Activated naive CD8-positive, alpha-beta T cell treated with anti-CD3 and anti-CD28 coated beads, Interleukin-2, amount 50 U/mL, for 16 hours (primary cell): Measurements from ENCODE around the gene CCDC68.

Experiments
- DNase-seq: peaks from one replicate; pipeline ENCODE4 v3.0.0-alpha.2; 2020; ENCODE audit warnings: low read depth, low spot score

Gene CCDC68

GRCh38 chr18:54919412-54919811, 39.8 kb downstream of the CCDC68 start:
- no peak for DNase-seq

DNA sequence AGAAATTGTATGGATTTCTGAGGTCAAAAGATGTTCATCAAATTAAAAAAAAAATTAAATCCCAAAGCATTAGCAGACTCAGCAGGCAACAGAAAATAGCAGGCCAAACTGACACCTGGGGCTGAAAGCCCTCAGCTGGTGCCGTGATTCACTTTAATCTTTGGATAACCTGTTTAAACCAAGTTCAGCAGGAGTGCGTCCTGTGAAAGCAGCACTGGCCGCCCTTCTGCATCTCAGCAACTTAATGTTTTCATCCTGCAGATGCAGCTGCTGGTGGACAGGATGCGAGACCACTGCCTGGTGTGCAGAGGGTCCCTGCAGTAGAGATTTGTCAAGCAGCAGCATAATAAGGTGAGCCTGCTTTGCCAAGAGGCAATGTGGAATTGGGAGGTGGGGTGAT, 41.2 kb downstream of the CCDC68 start:
- no peak for DNase-seq

GRCh38 chr18:54916507-54916906, 42.8 kb downstream of the CCDC68 start:
- DNase-seq, result no peak

DNA sequence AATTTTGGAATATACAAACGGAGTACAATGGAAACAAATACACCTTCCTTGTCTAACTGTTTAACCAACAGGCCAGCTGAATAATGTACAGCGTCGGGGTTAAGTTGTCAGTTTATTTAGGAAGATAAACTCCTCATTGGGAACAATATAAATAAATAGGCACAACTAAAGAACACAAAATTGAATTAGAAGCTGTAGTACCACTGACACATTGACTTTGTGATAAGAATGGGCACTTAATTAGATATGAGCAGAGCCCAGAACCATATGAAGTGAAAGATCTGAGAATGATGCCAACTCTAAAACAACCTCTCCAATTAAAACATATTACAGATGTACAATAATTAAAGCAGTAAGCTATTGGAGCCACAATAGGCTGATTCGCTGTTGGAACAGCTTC, 44.4 kb downstream of the CCDC68 start:
- no peak for DNase-seq

- no peak for DNase-seq
These were observed 47.7 kb downstream of the CCDC68 start for GRCh38 chr18:54911551-54911950.

DNA sequence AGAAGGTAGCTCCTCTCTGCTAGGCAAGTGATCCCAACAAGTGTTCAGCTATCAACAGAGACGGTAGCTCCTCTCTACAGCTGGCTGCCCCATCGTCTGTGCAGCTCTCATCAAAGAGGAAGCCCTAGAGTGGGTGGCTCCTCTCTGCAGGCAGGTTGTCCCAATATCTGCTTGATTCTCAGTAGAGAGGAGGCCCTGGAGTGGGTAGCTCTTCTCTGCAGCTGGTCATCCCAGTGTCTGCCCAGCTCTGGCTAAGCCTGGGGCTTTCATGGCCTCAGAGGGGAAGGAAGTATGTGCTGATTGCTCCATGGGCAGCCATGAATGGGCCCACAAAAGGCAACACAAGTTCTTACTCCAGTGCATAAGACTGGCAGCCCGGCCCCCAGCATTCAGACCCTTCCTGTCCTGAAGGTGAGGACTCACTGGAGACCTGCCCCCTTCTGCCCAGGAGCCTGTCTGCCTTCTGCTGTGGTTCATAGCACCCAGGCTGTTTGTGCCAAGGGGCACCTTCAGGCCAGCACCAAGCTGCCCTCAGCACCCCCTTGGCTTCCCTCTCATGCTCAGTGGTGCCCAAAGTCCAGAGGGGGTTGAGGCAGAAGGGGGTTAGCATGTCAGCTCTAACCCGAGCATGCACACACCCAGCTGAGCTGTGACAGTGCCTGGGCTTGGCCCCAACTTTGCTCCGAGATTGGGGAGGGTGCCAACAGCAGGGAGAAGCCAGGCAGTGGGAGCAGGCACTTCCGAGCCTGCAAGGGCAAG, 48.9 kb downstream of the CCDC68 start:
- DNase-seq, result no peak

GRCh38 chr18:54909538-54909937, 49.7 kb downstream of the CCDC68 start:
- no peak for DNase-seq

GRCh38 chr18:54906331-54907185, 52.7 kb downstream of the CCDC68 start:
- DNase-seq, result no peak

DNA sequence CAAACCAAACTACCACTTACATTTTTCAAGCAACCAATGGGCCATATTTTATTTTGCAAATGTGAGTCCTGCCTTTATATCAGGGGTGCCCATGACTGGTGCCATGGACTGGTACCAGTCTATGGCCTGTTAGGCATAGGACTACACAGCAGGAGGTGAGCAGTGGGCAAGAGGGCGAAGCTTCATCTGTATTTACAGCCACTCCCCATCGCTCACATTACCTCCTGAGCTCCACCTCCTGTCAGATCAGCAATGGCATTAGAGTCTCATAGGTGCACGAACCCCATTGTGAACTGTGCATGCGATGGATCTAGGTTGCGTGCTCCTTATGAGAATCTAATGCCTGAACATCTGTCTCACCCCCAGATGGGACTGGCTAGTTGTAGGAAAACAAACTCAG, 53.6 kb downstream of the CCDC68 start:
- no peak for DNase-seq

GRCh38 chr18:54904581-54904980, 54.7 kb downstream of the CCDC68 start:
- no peak for DNase-seq

DNA sequence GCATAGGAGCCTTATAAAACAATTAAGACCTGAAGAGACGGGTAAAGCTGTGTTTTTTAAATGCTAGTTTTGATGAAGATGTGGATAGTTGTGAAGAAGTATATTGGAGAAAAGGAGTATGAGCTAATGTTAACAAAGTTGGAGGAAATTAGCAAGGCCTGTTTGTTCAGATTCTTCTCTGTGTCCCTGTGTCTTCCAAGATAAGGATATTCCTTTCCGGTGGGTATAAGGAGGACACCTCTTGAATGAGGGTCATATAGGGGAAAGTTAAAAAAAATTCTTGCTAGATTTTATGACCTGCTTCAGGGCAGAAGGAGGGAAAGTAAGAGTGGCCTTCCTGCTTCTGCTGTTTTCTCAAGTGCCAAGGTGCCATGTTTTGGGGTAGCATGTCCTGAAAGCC, 59.0 kb downstream of the CCDC68 start:
- no peak for DNase-seq

DNA sequence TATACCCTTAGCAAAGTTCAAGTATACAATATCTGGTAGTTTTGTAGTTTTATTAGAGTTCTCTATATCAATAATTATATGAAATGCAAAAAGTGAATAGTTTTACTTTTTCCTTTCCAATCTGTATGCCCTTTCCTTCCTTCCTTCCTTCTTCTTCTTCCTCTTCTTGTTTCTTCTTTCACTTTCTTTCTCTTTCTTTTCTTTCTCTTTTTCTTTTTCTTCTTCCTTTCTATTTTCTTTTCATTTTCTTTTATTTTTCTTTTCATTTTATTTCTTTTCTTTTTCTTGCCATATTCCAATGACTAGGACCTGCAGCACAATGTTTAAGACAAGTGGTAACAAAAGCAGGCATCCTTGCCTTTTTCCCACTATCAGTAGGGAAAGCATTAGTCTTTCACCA, 59.8 kb downstream of the CCDC68 start:
- no peak for DNase-seq

GRCh38 chr18:54888933-54889332, 70.3 kb downstream of the CCDC68 start:
- DNase-seq, result no peak

DNA sequence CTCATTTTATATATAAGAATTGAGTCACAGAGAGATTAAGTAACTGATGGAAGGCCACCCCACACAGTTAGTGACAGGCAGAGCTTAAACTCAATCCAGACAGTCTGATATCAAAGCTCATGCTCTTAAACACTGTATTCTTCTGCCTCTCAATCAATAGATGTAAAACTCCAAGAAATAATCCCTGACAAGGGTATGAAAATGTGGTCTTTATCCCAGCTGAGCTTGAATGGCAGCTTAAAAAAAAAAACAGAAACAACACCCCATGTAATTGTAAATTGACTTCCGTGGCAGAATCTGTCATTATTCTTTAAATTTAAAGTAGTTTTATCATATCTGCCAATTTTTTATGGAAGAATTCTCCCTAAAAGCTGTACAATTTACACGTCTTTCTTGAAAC, 70.9 kb downstream of the CCDC68 start:
- no peak for DNase-seq

DNA sequence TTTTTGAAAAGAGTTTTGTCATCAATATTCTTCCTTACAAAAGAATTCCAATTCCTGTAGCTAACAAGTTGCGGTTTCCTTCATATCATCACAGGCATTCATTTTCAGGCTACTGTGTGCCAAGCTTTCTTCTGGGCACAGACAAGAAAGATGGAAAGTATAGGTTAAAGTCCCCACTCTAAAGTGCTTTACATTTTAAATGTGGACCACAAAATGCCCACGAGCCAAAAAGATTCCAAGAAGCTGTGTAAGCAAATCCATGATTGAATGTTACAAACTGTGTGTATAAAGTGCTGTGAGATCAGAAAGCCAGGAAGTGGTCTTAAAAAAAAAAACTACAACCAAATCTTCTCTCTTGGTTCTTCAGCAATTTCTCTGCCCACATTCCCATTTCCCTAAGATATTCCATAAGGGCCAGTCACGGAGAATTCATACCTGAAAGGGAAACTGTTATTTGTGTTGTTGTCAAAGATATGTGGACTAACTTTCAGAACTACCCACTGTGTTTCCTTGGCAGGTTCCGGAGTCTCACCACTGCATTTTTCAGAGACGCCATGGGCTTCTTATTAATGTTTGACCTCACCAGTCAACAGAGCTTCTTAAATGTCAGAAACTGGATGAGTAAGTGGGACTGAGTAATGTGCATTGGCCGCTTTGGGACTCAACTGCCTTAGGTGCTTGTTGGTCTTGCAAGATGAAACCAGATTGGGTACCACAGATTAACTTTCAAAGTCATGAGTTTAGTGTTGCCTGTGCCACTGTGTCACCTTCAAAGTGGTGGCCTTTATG, 75.3 kb downstream of the CCDC68 start:
- DNase-seq, result no peak

- no peak for DNase-seq
These were observed 76.9 kb downstream of the CCDC68 start for GRCh38 chr18:54882318-54882717.

DNA sequence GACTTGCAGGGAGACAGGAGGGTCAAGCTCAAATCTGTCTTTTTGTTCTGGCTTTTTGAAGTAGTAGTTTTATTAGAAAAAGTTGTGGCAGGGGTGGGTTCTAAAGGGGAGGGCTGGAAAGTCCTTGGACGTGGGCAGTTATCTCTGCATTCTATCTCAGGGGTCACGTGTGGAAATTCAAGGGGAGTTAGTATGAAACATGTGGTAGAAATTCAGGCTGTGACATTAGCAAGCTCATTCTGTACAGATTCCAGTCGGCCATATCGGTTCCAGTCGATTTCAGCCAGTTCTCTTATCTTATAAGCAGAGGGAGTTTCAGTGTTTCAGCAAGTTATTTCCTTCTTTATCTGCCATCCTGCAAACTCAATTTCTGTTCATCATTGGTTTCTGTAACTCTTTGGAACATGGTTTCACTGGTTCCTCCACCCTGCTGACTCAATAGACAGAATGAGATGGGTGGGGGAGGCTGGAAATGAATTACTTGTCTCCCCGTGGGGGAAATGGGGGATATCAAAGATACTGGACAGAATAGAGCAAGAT, 78.0 kb downstream of the CCDC68 start:
- DNase-seq, result no peak

- DNase-seq, result no peak
These were observed 78.7 kb downstream of the CCDC68 start for GRCh38 chr18:54880395-54881105.

GRCh38 chr18:54879691-54880090, 79.6 kb downstream of the CCDC68 start:
- no peak for DNase-seq

DNA sequence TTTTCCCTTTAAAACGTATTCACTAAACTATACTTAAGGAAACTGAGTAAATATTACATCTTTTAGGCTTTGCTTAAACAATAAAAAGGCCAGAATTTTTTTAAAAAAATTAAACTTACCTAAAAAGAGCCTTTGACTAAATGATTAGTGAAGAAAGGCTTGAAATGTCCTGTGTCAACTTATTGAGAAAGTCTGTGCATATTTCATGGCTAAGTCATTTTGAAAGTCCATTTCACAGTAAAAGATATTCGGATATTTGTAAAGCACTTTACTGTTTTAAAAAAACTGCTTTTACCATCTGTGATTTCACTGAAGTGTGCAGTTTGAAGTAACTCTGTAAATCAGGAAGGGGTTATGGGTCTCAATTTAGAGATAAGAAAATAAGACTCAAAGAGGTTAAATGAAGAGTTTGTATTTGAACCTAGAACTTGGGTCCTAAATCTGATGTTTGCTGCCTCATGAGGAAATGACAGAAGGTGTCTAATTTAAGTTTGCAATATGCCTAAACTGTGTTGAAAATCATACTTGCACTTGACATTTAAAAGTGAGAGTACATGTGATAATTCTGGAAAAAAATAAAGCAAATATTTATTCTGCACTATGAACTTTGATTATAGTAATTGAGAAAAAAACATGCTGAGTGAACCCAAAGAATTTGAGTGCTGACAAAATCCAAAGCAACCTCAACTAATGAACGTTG, 80.5 kb downstream of the CCDC68 start:
- DNase-seq, result no peak

- DNase-seq, result no peak
These were observed 81.1 kb downstream of the CCDC68 start for GRCh38 chr18:54878159-54878622.
